Endothelial cell of umbilical vein (primary cell): ENCODE results near the gene ITGAE. TPM values are rescaled to one million over a fixed set of nuclear protein-coding genes. Genes with fewer than 3 reads are reported as not detected.

Source experiments
- BruUV-seq: library from RNA; stranded (reverse); fragments of 400-500 nt; replicated peaks from 2 replicates; lab custom pipeline; 2021; lab: Mats Ljungman, UMichigan
- CTCF ChIA-PET: fragments of 300-600, 350-600 bp; sonication (Branson Sonifier 250); formaldehyde crosslinking; loops from one replicate; lab custom pipeline; 2021; ENCODE audit warnings: antibody characterized with exemption, inconsistent platforms; lab: Charles Lee
- POLR2A ChIA-PET: fragments of 300-600, 350-600 bp; sonication (Branson Sonifier 250); formaldehyde crosslinking; loops from one replicate; lab custom pipeline; 2021; ENCODE audit warnings: antibody characterized with exemption, inconsistent platforms; lab: Charles Lee
- DNase-seq: peaks from one replicate; pipeline ENCODE4 v3.0.0-alpha.2; 2011; ENCODE audit warnings: low read depth, low spot score
- FAIRE-seq: peaks from 2 replicates; lab custom pipeline; 2011; peaks lifted over from hg19 to GRCh38; lab: Jason Lieb, UNC
- H2AFZ ChIP-seq: 2 replicates; pipeline ENCODE4 v1.6.0; 2012; ENCODE audit warnings: low read depth, low read length, control low read depth, inconsistent platforms
- H3K27ac ChIP-seq: 2 replicates; pipeline ENCODE4 v1.5.1; 2011; ENCODE audit warnings: low read depth, mild to moderate bottlenecking, control low read depth, low read length, moderate library complexity; ENCODE audit not compliant: insufficient read depth
- H3K27me3 ChIP-seq, 2 experiments: 2 replicates each; pipeline versions ENCODE4 v1.6.0 to v1.6.1; 2011; ENCODE audit warnings: low read length in 2 of 2, mixed read lengths in 1 of 2; ENCODE audit not compliant: control insufficient read depth in 2 of 2, insufficient read depth in 2 of 2
- H3K36me3 ChIP-seq, 2 experiments: 2 replicates in 1 of 2; 3 replicates in 1 of 2; pipeline ENCODE4 v1.5.1; 2011; ENCODE audit warnings: low read length in 2 of 2, mild to moderate bottlenecking in 1 of 2, moderate library complexity in 1 of 2; ENCODE audit not compliant: control insufficient read depth in 2 of 2, insufficient read depth in 2 of 2; ENCODE audit errors: extremely low read depth in 1 of 2
- H3K4me1 ChIP-seq: 3 replicates; pipeline ENCODE4 v1.5.1; 2011; ENCODE audit warnings: mild to moderate bottlenecking, low read length; ENCODE audit not compliant: control insufficient read depth, insufficient read depth; ENCODE audit errors: extremely low read depth
- H3K4me2 ChIP-seq: 2 replicates; pipeline ENCODE4 v1.6.1; 2011; ENCODE audit warnings: low read length, control low read depth, mixed read lengths; ENCODE audit not compliant: insufficient read depth
- H3K4me3 ChIP-seq, 3 experiments: fragments of 200-600 bp in 1 of 3; sonication (generic), shearing (Covaris generic) in 1 of 3; replicated peaks in 1 of 3; 2 replicates each; pipeline ENCODE4 v1.5.1; 2011 to 2016; ENCODE audit warnings: control low read depth in 3 of 3, low read length in 3 of 3, mild to moderate bottlenecking in 2 of 3, inconsistent platforms in 1 of 3, low read depth in 1 of 3, moderate library complexity in 1 of 3; ENCODE audit not compliant: insufficient read depth in 1 of 3
- H3K79me2 ChIP-seq: 2 replicates; pipeline ENCODE4 v1.6.0; 2012; ENCODE audit warnings: low read length, inconsistent platforms; ENCODE audit not compliant: control insufficient read depth, insufficient read depth
- H3K9ac ChIP-seq: replicated peaks from 2 replicates; pipeline ENCODE3; 2011; ENCODE audit warnings: low read length, control low read depth; ENCODE audit not compliant: insufficient read depth; ENCODE audit errors: extremely low read depth
- H3K9me1 ChIP-seq: replicated peaks from 3 replicates; pipeline ENCODE4 v1.6.0; 2011; ENCODE audit warnings: mild to moderate bottlenecking, low read length; ENCODE audit not compliant: control insufficient read depth, insufficient read depth; ENCODE audit errors: extremely low read depth
- H3K9me3 ChIP-seq: replicated peaks from 2 replicates; pipeline ENCODE4 v1.5.1; 2012; ENCODE audit warnings: low read length, inconsistent platforms; ENCODE audit not compliant: control insufficient read depth, insufficient read depth
- H4K20me1 ChIP-seq: replicated peaks from 2 replicates; pipeline ENCODE3; 2011; ENCODE audit warnings: mild to moderate bottlenecking, low read length; ENCODE audit not compliant: control insufficient read depth, insufficient read depth; ENCODE audit errors: extremely low read depth
- CTCF ChIP-seq, 2 donors: IDR thresholded peaks; 1 replicate in 1 of 2; 2 replicates in 1 of 2; pipeline ENCODE4 v1.5.1; 2011; ENCODE audit warnings: low read length in 2 of 2, mild to moderate bottlenecking in 2 of 2, moderate library complexity in 2 of 2, control low read depth in 1 of 2, inconsistent platforms in 1 of 2, low read depth in 1 of 2; ENCODE audit not compliant: insufficient read depth in 1 of 2; ENCODE audit errors: extremely low read depth in 1 of 2
- EZH2 ChIP-seq: IDR thresholded peaks from 2 replicates; pipeline ENCODE4 v1.6.1; 2012; ENCODE audit warnings: borderline replicate concordance, low read depth, mild to moderate bottlenecking, moderate library complexity, low read length, inconsistent platforms; ENCODE audit not compliant: severe bottlenecking
- FOS ChIP-seq: IDR thresholded peaks from 2 replicates; pipeline ENCODE4 v1.6.1; 2011; ENCODE audit warnings: mild to moderate bottlenecking, low read length, moderate library complexity, borderline replicate concordance; ENCODE audit not compliant: insufficient read depth
- GATA2 ChIP-seq: IDR thresholded peaks from 2 replicates; pipeline ENCODE4 v1.7.0; 2011; ENCODE audit warnings: low read depth, mild to moderate bottlenecking, moderate library complexity, mixed read lengths, low read length; ENCODE audit not compliant: insufficient read length, insufficient read depth
- JUN ChIP-seq: IDR thresholded peaks from 2 replicates; pipeline ENCODE4 v1.6.1; 2011; ENCODE audit warnings: borderline replicate concordance, low read depth; ENCODE audit not compliant: insufficient read length, insufficient read depth
- MYC ChIP-seq: IDR thresholded peaks from one replicate; pipeline ENCODE4 v1.6.1; 2011; ENCODE audit warnings: mild to moderate bottlenecking, low read depth, low read length
- POLR2A ChIP-seq: IDR thresholded peaks from 2 replicates; pipeline ENCODE4 v1.6.1; 2012; ENCODE audit warnings: low read depth, mild to moderate bottlenecking, control low read depth, low read length
- POLR2AphosphoS5 ChIP-seq: IDR thresholded peaks from 2 replicates; pipeline ENCODE4 v1.6.1; 2012; ENCODE audit warnings: low read depth, mild to moderate bottlenecking, control low read depth, low read length, moderate library complexity; ENCODE audit not compliant: insufficient read depth
- dilution Hi-C: fragments of 300-500 bp; cut with MboI; formaldehyde crosslinking; loops from one replicate; pipeline ENCODE4 v1.15.0; 2019; ENCODE audit warnings: low sequenced_read_pairs; ENCODE audit not compliant: extremely low pct_ligation_motif_present
- intact Hi-C: fragments of 100-400 bp; cut with micrococcal nuclease; formaldehyde crosslinking; loops from one replicate; pipeline ENCODE4 v1.10.0; 2022
- polyA plus RNA-seq, 4 experiments: library from polyadenylated mRNA; depleted of rRNA in 3 of 4; stranded (reverse) in 3 of 4; unstranded in 1 of 4; fragments of >200 nt; gene quantifications; 2 replicates each; pipeline versions ENCODE4 v1.2.1 to v1.2.3, GENCODE V29; 2011 to 2012; ENCODE audit warnings: missing spikeins in 1 of 4
- total RNA-seq: library from RNA; stranded (reverse); gene quantifications from 2 replicates; pipeline ENCODE4 v1.2.3, GENCODE V29; 2021
- TF ChIP-seq, protein P1 (sequence below): IDR thresholded peaks from 2 replicates; pipeline ENCODE4 v1.6.1; 2011; ENCODE audit not compliant: insufficient read depth, insufficient read length

ITGAE gene
- total and polyA plus RNA-seq, 2 donors (not counting 3 experiments of a cell fraction or from before 2014, with no cell fraction given), result 29.6 to 71.6 TPM

- H2AFZ ChIP-seq, result no peak overlapping the region
- CTCF ChIA-PET, result interaction anchor here (0.9 kb wide), 1 partner anchor 70 kb away, joined by 3 read pairs; no protein-coding TSS in a partner anchor
- no peak for DNase-seq
- no peak overlapping the region for H3K9ac ChIP-seq
- POLR2A ChIA-PET, result no interaction called here
- no peak overlapping the region for H3K27ac ChIP-seq
- intact Hi-C loops, result no loop called here
- peaks cover 0 to 9% of the 10 kb centered on the region in 2 experiments for H3K36me3 ChIP-seq
- TF ChIP-seq POLR2AphosphoS5 (no peak), POLR2A (no peak), CTCF (IDR thresholded peaks at IDR 0.05; ENCODE audit: extremely low read depth in 1 of 2, insufficient read depth in 1 of 2, low read depth in 1 of 2, low read length in 2 of 2) (no peak), MYC (no peak), JUN (no peak), FOS (no peak), EZH2 (no peak), GATA2 (no peak)
- TF ChIP-seq, protein P1, sequence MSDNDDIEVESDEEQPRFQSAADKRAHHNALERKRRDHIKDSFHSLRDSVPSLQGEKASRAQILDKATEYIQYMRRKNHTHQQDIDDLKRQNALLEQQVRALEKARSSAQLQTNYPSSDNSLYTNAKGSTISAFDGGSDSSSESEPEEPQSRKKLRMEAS, result no peak
- H3K4me1 ChIP-seq, result no peaks in the 10 kb centered on the region
- no peaks in the 10 kb centered on the region for H3K9me3 ChIP-seq
- no peaks in the 10 kb centered on the region for H3K79me2 ChIP-seq
- no peaks in the 10 kb centered on the region for H3K9me1 ChIP-seq
- H4K20me1 ChIP-seq, result no peaks in the 10 kb centered on the region
- H3K4me3 ChIP-seq, result no peak overlapping the region
- dilution Hi-C loops, result no loop called here
- BruUV-seq, result no TSS peak
- no peaks in the 10 kb centered on the region for H3K27me3 ChIP-seq
- FAIRE-seq, result no peak
- no peak overlapping the region for H3K4me2 ChIP-seq
Observed at GRCh38 chr17:3805581-3805980, 4.6 kb upstream of the ITGAE start.
